Mesenteric fat pad (tissue), 1 donor: Measurements from ENCODE around the gene GSG1. TPM values are rescaled to one million over a fixed set of nuclear protein-coding genes. Genes with fewer than 3 reads are reported as not detected.

Experiments used
- DNase-seq: peaks from one replicate; pipeline ENCODE4 v3.0.0-alpha.2; 2020; ENCODE audit warnings: low spot score
- long read RNA-seq: library from polyadenylated mRNA; unstranded; transcript quantifications from one replicate; pipeline ENCODE4 v2.0.0, GENCODE V29; 2020
- total RNA-seq: library from RNA; stranded (reverse); fragmentation: NEBNext Ultra II Directional; extraction: Animal tissue kit (Norgen Biotek cat#: 25700); gene quantifications from one replicate; pipeline ENCODE4 v1.2.1, GENCODE V29; 2021
- donor health status: DM: yes; HTN: yes; CAD: no.

The GSG1 gene
- total RNA-seq = not detected
- long read RNA-seq, partial matches to known transcripts = 0 of 3 reads
- long read RNA-seq, other reads (novel, unspliced or antisense) = 3 of 3 reads

- no peak for DNase-seq
Observed at GRCh38 chr12:13103391-13104033, at the start of gene GSG1. Gene GSG1, minus strand, starts transcription at chr12:13103667. Its CDS starts 155 bp downstream, at chr12:13103512.

- DNase-seq = no peak
Observed at GRCh38 chr12:13153180-13153579, 49.7 kb upstream of the GSG1 start.

GRCh38 chr12:13152756-13153155, 49.3 kb upstream of the GSG1 start:
- DNase-seq = no peak

GRCh38 chr12:13152281-13152680, 48.8 kb upstream of the GSG1 start:
- no peak for DNase-seq

GRCh38 chr12:13149411-13149810, 45.9 kb upstream of the GSG1 start:
- no peak for DNase-seq

GRCh38 chr12:13148485-13148847, 45.0 kb upstream of the GSG1 start:
- DNase-seq = no peak

- no peak for DNase-seq
Observed at GRCh38 chr12:13147688-13148484, 44.4 kb upstream of the GSG1 start.

GRCh38 chr12:13146336-13146938, 43.0 kb upstream of the GSG1 start:
- DNase-seq = no peak

- DNase-seq = no peak
Observed at GRCh38 chr12:13144266-13144828, 40.9 kb upstream of the GSG1 start.

- DNase-seq = no peak
Observed at GRCh38 chr12:13142747-13143146, 39.3 kb upstream of the GSG1 start.

- no peak for DNase-seq
Observed at GRCh38 chr12:13141686-13142085, 38.2 kb upstream of the GSG1 start.

- no peak for DNase-seq
Observed at GRCh38 chr12:13135371-13136178, 32.1 kb upstream of the GSG1 start.

GRCh38 chr12:13133886-13134285, 30.4 kb upstream of the GSG1 start:
- DNase-seq = no peak

- no peak for DNase-seq
Observed at GRCh38 chr12:13130981-13131380, 27.5 kb upstream of the GSG1 start.

- DNase-seq = no peak
Observed at GRCh38 chr12:13128291-13128965, 25.0 kb upstream of the GSG1 start.

- DNase-seq = no peak
Observed at GRCh38 chr12:13127444-13127843, 24.0 kb upstream of the GSG1 start.

- DNase-seq = no peak
Observed at GRCh38 chr12:13126494-13126893, 23.0 kb upstream of the GSG1 start.

GRCh38 chr12:13125996-13126395, 22.5 kb upstream of the GSG1 start:
- DNase-seq = no peak

GRCh38 chr12:13124656-13125505, 21.4 kb upstream of the GSG1 start:
- no peak for DNase-seq

GRCh38 chr12:13121568-13121967, 18.1 kb upstream of the GSG1 start:
- DNase-seq = no peak
